ENCODE measurements around the gene TSC22D3. TPM values are rescaled to one million over a fixed set of nuclear protein-coding genes. Genes with fewer than 3 reads are reported as not detected.

The TSC22D3 gene
- total RNA-seq, 1 donor from 2014 or later: 107 TPM

DNA sequence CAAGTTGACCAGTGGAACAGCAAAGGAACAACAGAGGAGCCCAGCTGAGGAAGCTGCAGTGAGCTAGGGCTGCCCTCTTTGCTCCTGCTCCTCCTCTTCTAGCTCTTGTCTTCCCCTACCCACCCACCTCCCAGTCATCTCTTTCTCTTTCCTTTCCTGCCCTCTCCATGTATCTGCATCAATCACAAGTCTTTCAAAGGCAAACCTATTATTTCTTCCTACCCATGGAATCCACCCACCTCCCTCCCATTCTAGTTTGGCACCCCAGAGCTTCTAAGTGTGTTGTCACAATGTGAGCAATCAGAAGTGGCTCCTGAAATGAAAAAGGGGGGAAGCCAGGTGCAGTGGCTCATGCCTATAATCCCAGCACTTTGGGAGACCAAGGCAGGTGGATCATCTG, 69.3 kb downstream of the TSC22D3 start:
- Mint-ChIP-seq H3K36me3 (ENCODE audit: unreplicated experiment) (no peaks in the 10 kb centered on the region), H3K4me3 (ENCODE audit: unreplicated experiment) (no peak overlapping the region), H3K27ac (ENCODE audit: unreplicated experiment) (no peak overlapping the region), H3K27me3 (ENCODE audit: unreplicated experiment) (peaks cover 10% of the 10 kb centered on the region), H3K9me3 (ENCODE audit: unreplicated experiment) (peaks cover 7% of the 10 kb centered on the region), H3K4me1 (ENCODE audit: low read depth, unreplicated experiment) (peaks cover 7% of the 10 kb centered on the region)
- TF ChIP-seq, protein P1, sequence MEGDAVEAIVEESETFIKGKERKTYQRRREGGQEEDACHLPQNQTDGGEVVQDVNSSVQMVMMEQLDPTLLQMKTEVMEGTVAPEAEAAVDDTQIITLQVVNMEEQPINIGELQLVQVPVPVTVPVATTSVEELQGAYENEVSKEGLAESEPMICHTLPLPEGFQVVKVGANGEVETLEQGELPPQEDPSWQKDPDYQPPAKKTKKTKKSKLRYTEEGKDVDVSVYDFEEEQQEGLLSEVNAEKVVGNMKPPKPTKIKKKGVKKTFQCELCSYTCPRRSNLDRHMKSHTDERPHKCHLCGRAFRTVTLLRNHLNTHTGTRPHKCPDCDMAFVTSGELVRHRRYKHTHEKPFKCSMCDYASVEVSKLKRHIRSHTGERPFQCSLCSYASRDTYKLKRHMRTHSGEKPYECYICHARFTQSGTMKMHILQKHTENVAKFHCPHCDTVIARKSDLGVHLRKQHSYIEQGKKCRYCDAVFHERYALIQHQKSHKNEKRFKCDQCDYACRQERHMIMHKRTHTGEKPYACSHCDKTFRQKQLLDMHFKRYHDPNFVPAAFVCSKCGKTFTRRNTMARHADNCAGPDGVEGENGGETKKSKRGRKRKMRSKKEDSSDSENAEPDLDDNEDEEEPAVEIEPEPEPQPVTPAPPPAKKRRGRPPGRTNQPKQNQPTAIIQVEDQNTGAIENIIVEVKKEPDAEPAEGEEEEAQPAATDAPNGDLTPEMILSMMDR (IDR thresholded peaks at IDR 0.05; ENCODE audit: partially characterized antibody, unreplicated experiment): no peak
- no peak for DNase-seq

DNA sequence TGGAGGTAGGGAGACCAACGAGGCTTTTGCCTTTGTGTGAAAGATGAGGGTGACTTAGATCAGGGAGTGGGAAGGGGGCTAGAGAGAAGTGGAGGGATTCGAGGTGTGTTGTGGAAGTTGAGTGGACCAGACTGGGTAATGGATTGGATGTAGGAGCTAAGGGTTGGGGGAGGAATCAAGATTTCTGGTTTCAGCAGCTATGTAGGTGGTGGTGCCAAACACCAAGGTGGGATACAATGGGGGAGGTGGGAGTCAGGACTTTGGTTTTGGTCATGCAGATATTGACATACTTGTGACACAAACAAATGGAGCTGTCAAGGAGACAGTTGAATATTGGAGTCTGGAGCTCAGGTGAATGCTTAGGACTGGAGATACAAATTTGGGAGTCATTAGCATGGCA, 71.0 kb downstream of the TSC22D3 start:
- Mint-ChIP-seq H3K4me1 (ENCODE audit: low read depth, unreplicated experiment) (peaks cover 13% of the 10 kb centered on the region), H3K9me3 (ENCODE audit: unreplicated experiment) (peaks cover 6% of the 10 kb centered on the region), H3K27ac (ENCODE audit: unreplicated experiment) (no peak overlapping the region), H3K27me3 (ENCODE audit: unreplicated experiment) (peaks cover 10% of the 10 kb centered on the region), H3K36me3 (ENCODE audit: unreplicated experiment) (no peaks in the 10 kb centered on the region), H3K4me3 (ENCODE audit: unreplicated experiment) (no peak overlapping the region)
- DNase-seq: no peak
- TF ChIP-seq, protein P1 (IDR thresholded peaks at IDR 0.05; ENCODE audit: partially characterized antibody, unreplicated experiment): no peak

DNA sequence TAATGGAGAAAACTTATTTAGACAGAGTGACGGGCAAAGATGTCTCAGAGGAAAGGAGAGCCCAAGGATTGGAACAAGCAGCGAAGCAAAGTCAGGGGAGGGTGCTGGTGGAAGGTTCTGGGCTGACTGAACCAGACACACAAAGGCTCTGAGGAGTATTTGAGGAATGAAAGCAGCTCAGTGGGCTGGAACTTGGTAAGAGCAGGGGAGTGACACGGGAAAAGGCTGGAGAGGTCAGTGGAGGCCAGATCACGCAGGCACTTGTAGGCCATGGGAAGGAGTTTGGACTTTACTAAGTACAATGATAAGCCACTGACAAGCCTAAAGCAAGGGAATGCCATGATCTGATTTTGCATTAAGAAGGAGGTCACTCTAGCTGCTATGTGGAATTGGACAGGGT, 71.4 kb downstream of the TSC22D3 start:
- Mint-ChIP-seq H3K27ac (ENCODE audit: unreplicated experiment) (no peak overlapping the region), H3K4me3 (ENCODE audit: unreplicated experiment) (no peak overlapping the region), H3K27me3 (ENCODE audit: unreplicated experiment) (peaks cover 10% of the 10 kb centered on the region), H3K36me3 (ENCODE audit: unreplicated experiment) (no peaks in the 10 kb centered on the region), H3K9me3 (ENCODE audit: unreplicated experiment) (peaks cover 6% of the 10 kb centered on the region), H3K4me1 (ENCODE audit: low read depth, unreplicated experiment) (peaks cover 13% of the 10 kb centered on the region)
- DNase-seq: no peak
- TF ChIP-seq, protein P1 (IDR thresholded peaks at IDR 0.05; ENCODE audit: partially characterized antibody, unreplicated experiment): no peak

DNA sequence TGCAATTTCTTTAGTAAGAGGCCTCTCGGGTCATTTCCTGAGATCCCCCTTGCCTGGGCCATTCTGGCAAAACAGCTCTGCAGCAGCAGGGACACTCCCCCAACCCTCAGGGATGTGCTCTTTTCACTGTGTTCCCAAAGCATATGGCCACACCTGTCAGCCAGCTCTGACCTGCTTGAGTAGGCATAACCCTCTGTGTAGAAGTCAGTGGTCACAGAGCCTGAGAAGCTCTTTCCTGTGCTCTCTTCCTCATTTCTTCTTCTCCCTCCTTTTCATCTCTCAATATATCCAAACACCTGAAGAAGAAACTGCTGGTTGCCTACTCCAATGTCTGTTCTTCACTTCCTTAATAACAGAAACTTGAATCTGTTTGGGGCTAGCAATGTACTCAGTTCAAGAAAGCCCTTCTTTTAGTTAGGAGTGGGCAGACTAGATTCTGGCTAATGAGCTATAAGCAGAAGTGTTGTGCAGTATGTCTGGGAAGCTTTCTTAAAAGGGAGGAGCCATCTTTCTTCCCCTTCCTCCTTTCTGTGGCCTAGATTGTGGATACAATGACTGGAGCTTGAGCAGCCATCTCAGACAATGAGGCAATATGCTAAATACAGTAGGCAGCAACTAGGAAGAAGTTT, 74.0 kb downstream of the TSC22D3 start:
- TF ChIP-seq, protein P1 (IDR thresholded peaks at IDR 0.05; ENCODE audit: partially characterized antibody, unreplicated experiment): no peak
- H3K36me3 Mint-ChIP-seq (ENCODE audit: unreplicated experiment): no peaks in the 10 kb centered on the region
- H3K27me3 Mint-ChIP-seq (ENCODE audit: unreplicated experiment): peaks cover 8% of the 10 kb centered on the region
- H3K27ac Mint-ChIP-seq (ENCODE audit: unreplicated experiment): peak overlapping the region; percentile 79
- DNase-seq: peak; percentile 57
- no peak overlapping the region for H3K4me3 Mint-ChIP-seq (ENCODE audit: unreplicated experiment)
- peaks cover 13% of the 10 kb centered on the region for H3K4me1 Mint-ChIP-seq (ENCODE audit: low read depth, unreplicated experiment)
- H3K9me3 Mint-ChIP-seq (ENCODE audit: unreplicated experiment): peaks cover 4% of the 10 kb centered on the region

DNA sequence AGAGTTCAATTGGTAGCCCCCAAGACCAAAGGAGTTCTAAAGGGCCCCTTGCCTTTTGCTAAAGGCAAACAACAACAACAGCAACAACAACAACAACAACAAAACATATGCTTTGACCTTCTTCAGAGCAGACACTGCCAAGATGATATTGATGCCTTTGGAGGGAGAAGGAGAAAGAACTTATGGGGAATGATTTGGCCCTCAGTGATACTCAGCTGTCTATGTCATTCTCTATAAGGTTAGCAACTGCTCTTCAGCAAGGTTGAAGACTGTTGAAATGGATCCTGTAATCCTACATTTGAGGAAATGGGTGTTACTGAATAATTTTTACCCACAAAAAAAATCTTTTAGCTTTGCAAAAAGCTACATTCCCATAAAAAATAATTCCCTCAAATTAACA, 74.8 kb downstream of the TSC22D3 start:
- no peak for DNase-seq
- H3K36me3 Mint-ChIP-seq (ENCODE audit: unreplicated experiment): no peaks in the 10 kb centered on the region
- peaks cover 8% of the 10 kb centered on the region for H3K27me3 Mint-ChIP-seq (ENCODE audit: unreplicated experiment)
- no peak overlapping the region for H3K4me3 Mint-ChIP-seq (ENCODE audit: unreplicated experiment)
- H3K27ac Mint-ChIP-seq (ENCODE audit: unreplicated experiment): peak overlapping the region; percentile 41
- TF ChIP-seq, protein P1 (IDR thresholded peaks at IDR 0.05; ENCODE audit: partially characterized antibody, unreplicated experiment): no peak
- peaks cover 13% of the 10 kb centered on the region for H3K4me1 Mint-ChIP-seq (ENCODE audit: low read depth, unreplicated experiment)
- peaks cover 4% of the 10 kb centered on the region for H3K9me3 Mint-ChIP-seq (ENCODE audit: unreplicated experiment)
